Gastrocnemius medialis (tissue), 4 donors: ENCODE data around the gene SLC17A1.

Source experiments
- POLR2A ChIP-seq, 2 donors: fragments of 450-650 bp; IDR thresholded peaks; one replicate each; pipeline ENCODE4 v1.6.1; 2017; ENCODE audit warnings: antibody characterized with exemption in 2 of 2, mild to moderate bottlenecking in 2 of 2, moderate library complexity in 2 of 2
- TF ChIP-seq, protein P1 (sequence below), 5 experiments: fragments of 450-650 bp in 3 of 5; fragments of 200-600 bp in 2 of 5; sonication (generic) in 2 of 5; IDR thresholded peaks in 4 of 5; conservative IDR thresholded peaks in 1 of 5; 1 replicate in 4 of 5; 2 replicates in 1 of 5; pipeline ENCODE4 v1.5.1; 2016 to 2019; ENCODE audit warnings: antibody characterized with exemption in 5 of 5, mild to moderate bottlenecking in 3 of 5, moderate library complexity in 3 of 5

DNA sequence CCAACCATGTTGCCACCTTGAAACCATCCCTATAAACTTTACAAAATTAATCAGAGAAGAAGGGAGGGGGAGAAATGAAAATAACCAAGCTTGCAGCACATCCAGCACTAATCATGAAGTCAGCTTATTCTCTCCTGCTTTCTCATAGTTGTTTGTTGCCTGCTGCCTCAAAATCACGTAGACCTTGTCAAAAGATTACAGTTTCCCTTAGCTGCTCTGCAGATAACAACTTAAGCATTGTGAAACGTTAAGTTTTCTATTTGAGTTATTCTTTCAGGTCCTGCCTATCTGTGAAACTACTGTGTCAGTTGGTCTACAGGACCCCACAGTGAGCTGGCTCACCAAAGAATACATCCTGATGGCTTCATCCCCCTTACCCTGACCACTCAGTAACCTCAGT, 44.4 kb downstream of the SLC17A1 start:
- TF ChIP-seq, protein P1, sequence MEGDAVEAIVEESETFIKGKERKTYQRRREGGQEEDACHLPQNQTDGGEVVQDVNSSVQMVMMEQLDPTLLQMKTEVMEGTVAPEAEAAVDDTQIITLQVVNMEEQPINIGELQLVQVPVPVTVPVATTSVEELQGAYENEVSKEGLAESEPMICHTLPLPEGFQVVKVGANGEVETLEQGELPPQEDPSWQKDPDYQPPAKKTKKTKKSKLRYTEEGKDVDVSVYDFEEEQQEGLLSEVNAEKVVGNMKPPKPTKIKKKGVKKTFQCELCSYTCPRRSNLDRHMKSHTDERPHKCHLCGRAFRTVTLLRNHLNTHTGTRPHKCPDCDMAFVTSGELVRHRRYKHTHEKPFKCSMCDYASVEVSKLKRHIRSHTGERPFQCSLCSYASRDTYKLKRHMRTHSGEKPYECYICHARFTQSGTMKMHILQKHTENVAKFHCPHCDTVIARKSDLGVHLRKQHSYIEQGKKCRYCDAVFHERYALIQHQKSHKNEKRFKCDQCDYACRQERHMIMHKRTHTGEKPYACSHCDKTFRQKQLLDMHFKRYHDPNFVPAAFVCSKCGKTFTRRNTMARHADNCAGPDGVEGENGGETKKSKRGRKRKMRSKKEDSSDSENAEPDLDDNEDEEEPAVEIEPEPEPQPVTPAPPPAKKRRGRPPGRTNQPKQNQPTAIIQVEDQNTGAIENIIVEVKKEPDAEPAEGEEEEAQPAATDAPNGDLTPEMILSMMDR (IDR thresholded peaks at IDR 0.05 in 4 of 5, conservative IDR thresholded peaks at IDR 0.05 in 1 of 5) = no peak
- no peak for TF ChIP-seq POLR2A (IDR thresholded peaks at IDR 0.05)
